Omental fat pad (tissue), 4 donors: ENCODE measurements around the gene SIK2. TPM values are rescaled to one million over a fixed set of nuclear protein-coding genes. Genes with fewer than 3 reads are reported as not detected.
A peak's percentile ranks its signal among the peaks of the same experiment; 100 is the strongest.

Experiments
- ATAC-seq: fragments of 150-250 bp; one replicate; pipeline ENCODE4 v1.9.1; 2016; ENCODE audit warnings: mild to moderate bottlenecking, moderate library complexity; ENCODE audit not compliant: low FRiP score
- DNase-seq: peaks from one replicate; pipeline ENCODE4 v3.0.0-alpha.2; 2019; ENCODE audit warnings: low spot score
- CTCF ChIP-seq, 3 donors: fragments of 450-650 bp; IDR thresholded peaks; one replicate each; pipeline ENCODE4 v1.5.1; 2016 to 2017; ENCODE audit warnings: antibody characterized with exemption in 3 of 3, mild to moderate bottlenecking in 3 of 3, moderate library complexity in 2 of 3
- total RNA-seq, 4 donors: library from RNA; depleted of rRNA; stranded (reverse); fragments of >200 nt; gene quantifications; one replicate each; pipeline ENCODE4 v1.1.0, GENCODE V29; 2016

The SIK2 gene
- total RNA-seq, 4 donors from 2014 or later, result 27.3 to 111 (median 73.6) TPM

GRCh38 chr11:111723595-111723994 is 121.3 kb downstream of the SIK2 start:
- no peak for TF ChIP-seq CTCF (IDR thresholded peaks at IDR 0.05)
- ATAC-seq (no peak), DNase-seq (no peak)

- TF ChIP-seq CTCF (IDR thresholded peaks at IDR 0.05), result no peak
- no peak for DNase-seq
- peak; percentile 5 for ATAC-seq
Observed at GRCh38 chr11:111724615-111725129, 122.4 kb downstream of the SIK2 start.

- TF ChIP-seq CTCF (IDR thresholded peaks at IDR 0.05), result no peak
- ATAC-seq (no peak), DNase-seq (no peak)
Observed at GRCh38 chr11:111725621-111726020, 123.4 kb downstream of the SIK2 start.

GRCh38 chr11:111726301-111726713 is 124.1 kb downstream of the SIK2 start:
- ATAC-seq (no peak), DNase-seq (no peak)
- no peak for TF ChIP-seq CTCF (IDR thresholded peaks at IDR 0.05)

GRCh38 chr11:111727431-111727830 is 125.2 kb downstream of the SIK2 start:
- peak; percentile 22 for ATAC-seq
- no peak for DNase-seq
- TF ChIP-seq CTCF (IDR thresholded peaks at IDR 0.05), result no peak

GRCh38 chr11:111729071-111729830 is 127.0 kb downstream of the SIK2 start:
- no peak for TF ChIP-seq CTCF (IDR thresholded peaks at IDR 0.05)
- no peak for DNase-seq
- ATAC-seq, result no peak

GRCh38 chr11:111729831-111730311 is 127.6 kb downstream of the SIK2 start:
- TF ChIP-seq CTCF (IDR thresholded peaks at IDR 0.05), result no peak
- ATAC-seq (no peak), DNase-seq (no peak)
